GM12864 (cell line): ENCODE data around the gene B2M.
"Not testable (repeated sequence)": the region's sequence is repeated elsewhere in the genome, so short reads cannot be mapped to it uniquely, and the experiment has no call there.

ENCODE experiments used
- DNase-seq: peaks from one replicate; pipeline ENCODE4 v3.0.0-alpha.2; 2011; ENCODE audit warnings: low read depth
- H3K4me3 ChIP-seq: 2 replicates; pipeline ENCODE4 v1.5.1; 2011; ENCODE audit warnings: mild to moderate bottlenecking, low read depth, low read length, control low read depth
- CTCF ChIP-seq: IDR thresholded peaks from 2 replicates; pipeline ENCODE4 v1.5.1; 2011; ENCODE audit warnings: low read depth, mild to moderate bottlenecking, moderate library complexity, low read length, control low read depth, inconsistent platforms; ENCODE audit errors: missing control alignments

The B2M gene

GRCh38 chr15:44667039-44667360, 44.3 kb upstream of the B2M start:
- TF ChIP-seq CTCF: no peak
- H3K4me3 ChIP-seq: no peak overlapping the region
- no peak for DNase-seq

GRCh38 chr15:44668921-44669320, 42.4 kb upstream of the B2M start:
- no peak overlapping the region for H3K4me3 ChIP-seq
- no peak for DNase-seq
- TF ChIP-seq CTCF: no peak

- DNase-seq: no peak
- H3K4me3 ChIP-seq: no peak overlapping the region
- TF ChIP-seq CTCF: no peak
These were observed 41.0 kb upstream of the B2M start for GRCh38 chr15:44670087-44670950.

GRCh38 chr15:44673639-44674038, 37.7 kb upstream of the B2M start:
- no peak for TF ChIP-seq CTCF
- no peak overlapping the region for H3K4me3 ChIP-seq
- no peak for DNase-seq

- TF ChIP-seq CTCF: no peak
- DNase-seq: no peak
- no peak overlapping the region for H3K4me3 ChIP-seq
These were observed 35.4 kb upstream of the B2M start for GRCh38 chr15:44675911-44676310.

- DNase-seq: no peak
- no peak for TF ChIP-seq CTCF
- no peak overlapping the region for H3K4me3 ChIP-seq
These were observed 34.6 kb upstream of the B2M start for GRCh38 chr15:44676676-44677075.

GRCh38 chr15:44682211-44682610, 29.1 kb upstream of the B2M start:
- DNase-seq: no peak
- TF ChIP-seq CTCF: no peak
- H3K4me3 ChIP-seq: no peak overlapping the region

GRCh38 chr15:44682809-44683682, 28.3 kb upstream of the B2M start:
- H3K4me3 ChIP-seq, DNase-seq: not testable (repeated sequence)

- not testable (repeated sequence) for H3K4me3 ChIP-seq, DNase-seq
These were observed 22.0 kb upstream of the B2M start for GRCh38 chr15:44689318-44689717.

- DNase-seq, H3K4me3 ChIP-seq: not testable (repeated sequence)
These were observed 21.1 kb upstream of the B2M start for GRCh38 chr15:44690245-44690644.
